SK-N-SH treated with all-trans-retinoic acid at 6 μM for 48 hours (cell line): ENCODE measurements around the gene SLC34A1.

Experiments used
- BACH2 ChIP-seq: fragments of 250-450 bp; sonication (Bioruptor Pico); IDR thresholded peaks from 2 replicates; pipeline ENCODE4 v1.9.0; 2021; ENCODE audit warnings: mild to moderate bottlenecking, borderline replicate concordance
- CSDC2 ChIP-seq: fragments of 250-450 bp; sonication (Bioruptor Pico); IDR thresholded peaks from 2 replicates; pipeline ENCODE4 v1.5.0; 2020; ENCODE audit warnings: mild to moderate bottlenecking, moderate library complexity
- ESRRG ChIP-seq: fragments of 250-450 bp; sonication (Bioruptor Pico); IDR thresholded peaks from 2 replicates; pipeline ENCODE4 v1.6.1; 2021; ENCODE audit warnings: mild to moderate bottlenecking
- GLIS3 ChIP-seq: fragments of 250-450 bp; sonication (Bioruptor Pico); IDR thresholded peaks from 2 replicates; pipeline ENCODE4 v1.5.0; 2020; ENCODE audit warnings: mild to moderate bottlenecking, moderate library complexity
- OSR1 ChIP-seq: fragments of 250-450 bp; sonication (Bioruptor Pico); IDR thresholded peaks from 2 replicates; pipeline ENCODE4 v1.8.0; 2022; ENCODE audit warnings: moderate library complexity, mild to moderate bottlenecking, inconsistent platforms
- PATZ1 ChIP-seq: fragments of 250-450 bp; sonication (Bioruptor Pico); IDR thresholded peaks from 2 replicates; pipeline ENCODE4 v1.8.0; 2020; ENCODE audit warnings: mild to moderate bottlenecking, moderate library complexity, borderline replicate concordance
- POU6F1 ChIP-seq: fragments of 250-450 bp; sonication (Bioruptor Pico); IDR thresholded peaks from 2 replicates; pipeline ENCODE4 v1.8.0; 2021; ENCODE audit warnings: low read depth, mild to moderate bottlenecking, moderate library complexity, borderline replicate concordance
- RARB ChIP-seq: fragments of 250-450 bp; sonication (Bioruptor Pico); IDR thresholded peaks from 2 replicates; pipeline ENCODE4 v1.8.0; 2021; ENCODE audit warnings: mild to moderate bottlenecking, moderate library complexity
- SNAI2 ChIP-seq: fragments of 250-450 bp; sonication (Bioruptor Pico); IDR thresholded peaks from 2 replicates; pipeline ENCODE4 v1.5.0; 2020; ENCODE audit warnings: mild to moderate bottlenecking, moderate library complexity
- ZC3H10 ChIP-seq: fragments of 250-450 bp; sonication (Bioruptor Pico); IDR thresholded peaks from 2 replicates; pipeline ENCODE4 v1.5.1; 2021; ENCODE audit warnings: mild to moderate bottlenecking, moderate library complexity
- ZFP3 ChIP-seq: fragments of 250-450 bp; sonication (Bioruptor Pico); IDR thresholded peaks from 2 replicates; pipeline ENCODE4 v1.5.0; 2020; ENCODE audit warnings: mild to moderate bottlenecking, moderate library complexity
- ZNF70 ChIP-seq: fragments of 450-650 bp; formaldehyde crosslinking; IDR thresholded peaks from 2 replicates; pipeline ENCODE4 v1.5.0; 2020; ENCODE audit warnings: mild to moderate bottlenecking, moderate library complexity
- ZNF8 ChIP-seq: fragments of 450-650 bp; formaldehyde crosslinking; IDR thresholded peaks from 2 replicates; pipeline ENCODE4 v1.5.0; 2020; ENCODE audit warnings: mild to moderate bottlenecking, moderate library complexity

DNA sequence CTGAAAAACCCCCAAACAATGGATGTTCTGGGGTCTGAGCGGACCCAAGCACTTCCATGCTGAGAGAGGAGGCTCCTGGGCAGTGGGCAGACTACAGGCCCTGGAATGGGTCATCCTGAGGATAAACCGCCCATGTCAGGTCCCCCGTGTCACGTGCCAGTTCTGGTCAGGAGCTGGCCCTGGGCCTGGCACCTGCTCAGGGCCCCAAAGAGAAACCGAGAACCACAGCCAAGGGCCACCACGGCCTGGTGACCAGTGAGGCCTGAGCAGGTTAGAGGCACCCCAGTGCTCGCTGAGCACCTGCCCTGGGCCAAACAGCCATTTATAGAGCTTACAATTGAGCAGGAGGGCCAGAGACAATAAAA is 48.6 kb upstream of the SLC34A1 start:
- TF ChIP-seq RARB (CRISPR knock-in tag): no peak
- no peak for TF ChIP-seq PATZ1 (CRISPR knock-in tag)
- no peak for TF ChIP-seq ZC3H10 (CRISPR knock-in tag)
- TF ChIP-seq GLIS3 (CRISPR knock-in tag): no peak
- TF ChIP-seq ZNF70: no peak
- TF ChIP-seq ZNF8: no peak
- no peak for TF ChIP-seq ESRRG (CRISPR knock-in tag)
- no peak for TF ChIP-seq ZFP3 (CRISPR knock-in tag)
- TF ChIP-seq SNAI2 (CRISPR knock-in tag): no peak
- no peak for TF ChIP-seq CSDC2
- no peak for TF ChIP-seq OSR1
- TF ChIP-seq POU6F1 (CRISPR knock-in tag): no peak
- no peak for TF ChIP-seq BACH2 (CRISPR knock-in tag)
